ENCODE results near the gene ZNF670. TPM values are rescaled to one million over a fixed set of nuclear protein-coding genes. Genes with fewer than 3 reads are reported as not detected.
A peak's percentile ranks its signal among the peaks of the same experiment; 100 is the strongest.

ZNF670 gene
- total and polyA plus RNA-seq, 7 donors, result 0.63 to 1.6 (median 0.88) TPM

- no peak overlapping the region for H3K27ac ChIP-seq
- ATAC-seq, result no peak
- intact Hi-C loops (cut with DNase I), result loop anchor here in 1 of 2 donors (10.0 kb wide), 1 partner anchor 150 kb away; the partner anchor contains the start of gene AHCTF1
Measured at GRCh38 chr1:247084771-247085170, 6.2 kb upstream of the ZNF670 start.

GRCh38 chr1:247079141-247079874 is 697 bp upstream of the ZNF670 start:
- H3K27me3 ChIP-seq (ENCODE audit: insufficient read depth in 3 of 3, low read length in 2 of 3), result no peaks in the 10 kb centered on the region
- DNase-seq (no peak), ATAC-seq (no peak)
- no peaks in the 10 kb centered on the region for H3K36me3 ChIP-seq (ENCODE audit: insufficient read depth in 1 of 2, low read depth in 1 of 2)
- intact Hi-C loops (cut with DNase I), result no loop called here
- peak overlapping the region; percentile 92 for H3K4me3 ChIP-seq
- H3K4me1 ChIP-seq, result peaks cover 8% of the 10 kb centered on the region
- TF ChIP-seq CTCF (IDR thresholded peaks at IDR 0.05), result no peak
- 38 to 49% (median 40%) methylated on average over 23 of the region's 23 CpGs for WGBS, 3 donors
- no peaks in the 10 kb centered on the region for H3K9me3 ChIP-seq
- H3K27ac ChIP-seq, result peak overlapping the region; percentile 79

More at GRCh38 chr1:247084771-247085170, 6.2 kb upstream of the ZNF670 start:
- Histone ChIP-seq H3K27me3 (ENCODE audit: insufficient read depth in 3 of 3, low read length in 2 of 3) (no peaks in the 10 kb centered on the region), H3K36me3 (ENCODE audit: insufficient read depth in 1 of 2, low read depth in 1 of 2) (no peaks in the 10 kb centered on the region), H3K4me3 (no peak overlapping the region), H3K9me3 (no peaks in the 10 kb centered on the region), H3K4me1 (no peaks in the 10 kb centered on the region)
- WGBS, 3 donors, result 92 to 95% (median 94%) methylated on average over 8 of the region's 8 CpGs
- no peak for DNase-seq
- TF ChIP-seq CTCF (IDR thresholded peaks at IDR 0.05), result no peak

GRCh38 chr1:247077876-247078257 is 744 bp downstream of the ZNF670 start:
- no peak for ATAC-seq
- Histone ChIP-seq H3K36me3 (ENCODE audit: insufficient read depth in 1 of 2, low read depth in 1 of 2) (no peaks in the 10 kb centered on the region), H3K27me3 (ENCODE audit: insufficient read depth in 3 of 3, low read length in 2 of 3) (no peaks in the 10 kb centered on the region), H3K9me3 (no peaks in the 10 kb centered on the region), H3K27ac (peak overlapping the region; percentile 79), H3K4me3 (peak overlapping the region; percentile 92), H3K4me1 (peaks cover 8% of the 10 kb centered on the region)
- WGBS, 3 donors, result 1 to 4% (median 1%) methylated on average over 8 of the region's 8 CpGs
- no peak for DNase-seq
- intact Hi-C loops (cut with DNase I), result no loop called here
- TF ChIP-seq CTCF (IDR thresholded peaks at IDR 0.05), result no peak

- intact Hi-C loops (cut with DNase I), result no loop called here
- H3K4me3 ChIP-seq, result peak overlapping the region; percentile 92
- no peaks in the 10 kb centered on the region for H3K27me3 ChIP-seq (ENCODE audit: insufficient read depth in 3 of 3, low read length in 2 of 3)
- H3K36me3 ChIP-seq (ENCODE audit: insufficient read depth in 1 of 2, low read depth in 1 of 2), result no peaks in the 10 kb centered on the region
- 56 to 73% (median 71%) methylated on average over 3 of the region's 3 CpGs for WGBS, 3 donors
- no peak for TF ChIP-seq CTCF (IDR thresholded peaks at IDR 0.05)
- no peaks in the 10 kb centered on the region for H3K9me3 ChIP-seq
- peaks cover 8% of the 10 kb centered on the region for H3K4me1 ChIP-seq
- DNase-seq (no peak), ATAC-seq (no peak)
- H3K27ac ChIP-seq, result no peak overlapping the region
Measured at GRCh38 chr1:247077213-247077612, 1.4 kb downstream of the ZNF670 start.

GRCh38 chr1:247070645-247071044 is 8.0 kb downstream of the ZNF670 start:
- ATAC-seq (no peak), DNase-seq (no peak)
- TF ChIP-seq CTCF (IDR thresholded peaks at IDR 0.05), result no peak
- Histone ChIP-seq H3K4me1 (no peaks in the 10 kb centered on the region), H3K36me3 (ENCODE audit: insufficient read depth in 1 of 2, low read depth in 1 of 2) (no peaks in the 10 kb centered on the region), H3K9me3 (peaks cover 5% of the 10 kb centered on the region), H3K27me3 (ENCODE audit: insufficient read depth in 3 of 3, low read length in 2 of 3) (no peaks in the 10 kb centered on the region), H3K27ac (no peak overlapping the region), H3K4me3 (no peak overlapping the region)
- intact Hi-C loops (cut with DNase I), result no loop called here
- WGBS, 3 donors, result 69 to 86% (median 71%) methylated on average over 3 of the region's 3 CpGs
